ENCODE data around the gene SOS1.

Gene SOS1

DNA sequence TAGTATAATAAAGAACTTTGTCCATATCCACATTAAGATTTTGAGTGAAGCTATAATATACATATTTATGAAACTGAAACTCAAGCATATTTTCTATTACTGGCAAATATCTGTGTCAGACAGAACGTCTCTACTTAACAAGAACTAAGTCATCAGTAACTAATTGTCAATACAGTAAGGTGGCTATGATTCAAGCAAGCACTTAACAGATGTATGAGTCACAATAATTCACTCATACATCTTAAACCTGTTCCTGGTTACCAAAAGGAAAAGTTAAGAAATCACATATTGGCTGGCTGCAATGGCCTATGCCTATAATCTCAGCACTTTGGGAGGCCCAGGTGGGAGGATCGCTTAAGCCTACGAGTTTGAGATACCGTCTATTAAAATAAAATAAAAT is 96.0 kb downstream of the SOS1 start:
- no peak for DNase-seq (ENCODE audit: low spot score)

DNA sequence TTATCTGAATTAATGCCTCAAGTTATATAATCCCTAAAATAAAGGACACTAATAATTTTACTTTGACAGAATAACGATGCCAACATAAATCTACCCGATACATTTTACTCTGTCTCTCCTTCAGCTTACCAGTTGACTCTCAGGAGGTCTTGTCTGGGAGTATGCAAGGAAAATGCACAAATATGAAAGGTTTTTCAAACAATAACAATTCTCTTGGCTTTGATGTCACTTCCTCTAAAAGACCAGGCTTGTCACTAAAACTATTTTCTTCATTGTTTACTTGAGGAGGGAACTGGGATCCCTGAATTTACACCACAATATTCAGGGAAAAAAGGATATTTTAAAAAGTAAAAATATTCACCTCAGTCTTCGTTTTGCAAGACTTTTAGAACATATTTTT is 97.2 kb downstream of the SOS1 start:
- DNase-seq (ENCODE audit: low spot score), result no peak

DNA sequence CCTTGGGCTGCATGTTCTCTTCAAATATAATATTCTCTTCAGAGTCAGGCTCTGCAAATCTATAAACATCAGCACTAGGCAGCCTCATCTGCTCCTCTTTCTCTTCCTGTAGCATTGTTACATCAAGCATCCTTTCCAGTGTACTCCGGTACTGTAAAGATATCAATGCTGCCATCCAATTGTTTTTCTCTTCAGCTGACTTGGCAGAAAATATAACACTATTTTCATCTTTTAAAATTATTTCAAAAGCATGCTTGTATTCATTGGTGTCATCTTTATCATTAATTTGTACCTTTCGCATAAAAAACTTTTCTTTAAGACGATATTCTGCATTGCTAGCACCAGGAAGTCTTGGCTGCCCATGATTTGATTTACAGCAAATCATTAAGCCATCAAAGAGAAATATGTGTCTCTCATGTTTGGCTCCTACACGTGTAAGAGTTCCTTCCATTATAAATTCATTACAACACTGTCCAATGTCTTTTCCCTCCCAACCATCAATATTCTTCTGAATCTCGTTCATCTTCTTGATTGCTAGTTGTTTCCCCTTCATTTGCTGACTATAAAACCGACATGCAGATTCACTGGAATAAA is 98.1 kb downstream of the SOS1 start:
- no peak for DNase-seq (ENCODE audit: low spot score)

DNA sequence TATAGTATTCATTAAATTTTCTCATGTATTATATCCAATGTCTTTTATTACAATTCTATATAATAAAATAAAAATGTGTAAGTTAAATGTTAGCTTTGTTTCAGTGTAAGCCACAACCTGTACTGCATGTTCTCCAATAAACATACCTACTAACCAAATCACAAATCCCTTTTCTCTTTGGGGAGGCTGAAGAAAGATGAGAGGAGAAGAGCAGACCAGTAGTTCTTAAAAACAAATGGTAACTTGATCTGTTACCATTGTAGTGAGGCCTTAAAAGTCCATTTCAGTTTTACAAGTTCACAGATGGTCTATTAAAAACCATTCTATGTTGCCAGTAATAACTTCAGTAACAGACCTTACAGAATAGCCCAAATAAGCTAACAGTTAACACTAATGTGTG is 100.5 kb downstream of the SOS1 start:
- no peak for DNase-seq (ENCODE audit: low spot score)

DNA sequence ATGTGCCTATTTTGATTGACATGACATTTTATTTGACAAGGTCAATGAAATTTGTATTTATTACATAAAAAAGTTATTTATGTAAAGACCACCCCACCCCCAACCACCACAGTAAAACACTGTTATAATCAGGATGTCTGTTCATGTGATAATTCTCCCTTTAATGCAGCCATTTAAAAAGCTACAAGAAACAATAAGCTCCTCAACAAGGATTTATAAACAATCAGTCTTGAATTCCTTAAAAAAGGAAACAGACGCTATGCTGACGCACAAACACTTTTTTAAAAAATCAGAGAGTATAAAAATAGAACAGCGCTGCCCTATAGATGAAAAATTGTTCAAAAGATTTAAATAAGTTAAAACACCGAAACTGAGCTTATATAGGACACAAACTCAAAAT is 102.2 kb downstream of the SOS1 start:
- no peak for DNase-seq (ENCODE audit: low spot score)

DNA sequence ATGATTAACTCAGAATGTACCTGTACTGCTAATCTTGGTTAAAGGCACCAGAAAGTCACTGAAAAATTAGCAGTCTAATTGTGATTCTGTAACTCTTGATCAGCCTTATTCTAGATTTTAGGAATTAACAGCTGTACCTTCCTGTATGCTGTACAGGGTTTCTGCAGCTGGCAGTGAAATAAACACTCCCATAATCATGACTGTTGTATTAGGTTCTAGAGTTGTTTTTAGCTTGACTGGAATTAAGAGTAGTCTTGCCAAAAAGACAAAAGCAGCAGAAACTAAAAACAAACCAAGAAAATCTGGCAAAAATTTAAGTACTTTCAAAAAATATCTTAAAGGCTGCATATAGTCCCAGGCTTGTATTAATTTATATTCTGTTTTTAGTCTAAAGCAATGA is 103.5 kb downstream of the SOS1 start:
- DNase-seq (ENCODE audit: low spot score), result no peak

DNA sequence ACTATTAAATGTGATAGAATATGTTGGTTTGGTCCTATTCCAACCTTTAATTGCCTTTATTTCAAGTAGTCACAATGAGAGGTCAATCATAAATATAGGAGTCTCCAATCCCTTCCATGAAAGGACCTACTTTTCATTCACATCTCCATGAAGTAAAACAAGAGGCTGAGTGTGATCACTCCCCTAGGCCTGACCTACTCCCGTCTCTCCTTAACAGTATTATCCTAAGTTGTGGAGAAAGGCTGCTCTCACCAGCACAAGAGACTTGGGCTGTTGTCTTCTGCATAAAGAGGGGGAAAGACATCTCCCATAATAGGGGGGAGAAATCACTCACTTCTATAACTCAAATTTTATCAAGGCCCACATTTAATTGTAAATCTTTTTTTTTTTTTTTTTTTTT is 105.4 kb downstream of the SOS1 start:
- no peak for DNase-seq (ENCODE audit: low spot score)

DNA sequence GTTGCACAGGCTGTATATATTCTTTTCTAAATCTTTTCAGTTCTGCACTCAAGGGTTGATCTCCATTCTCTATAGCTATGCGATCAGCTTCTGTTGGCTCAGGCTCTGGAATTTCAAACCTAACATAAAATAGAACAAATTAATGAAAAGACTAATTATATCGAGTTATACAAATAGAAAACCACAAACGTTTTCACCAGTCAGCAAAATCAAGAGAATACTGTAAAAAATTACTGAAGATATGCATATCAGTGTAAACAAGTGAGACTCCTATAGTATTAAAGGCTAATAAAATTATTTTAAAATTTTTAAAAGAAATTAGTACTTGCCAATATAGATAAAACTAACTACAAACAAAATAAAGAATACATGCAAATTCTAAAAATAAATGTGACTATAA is 107.0 kb downstream of the SOS1 start:
- no peak for DNase-seq (ENCODE audit: low spot score)

DNA sequence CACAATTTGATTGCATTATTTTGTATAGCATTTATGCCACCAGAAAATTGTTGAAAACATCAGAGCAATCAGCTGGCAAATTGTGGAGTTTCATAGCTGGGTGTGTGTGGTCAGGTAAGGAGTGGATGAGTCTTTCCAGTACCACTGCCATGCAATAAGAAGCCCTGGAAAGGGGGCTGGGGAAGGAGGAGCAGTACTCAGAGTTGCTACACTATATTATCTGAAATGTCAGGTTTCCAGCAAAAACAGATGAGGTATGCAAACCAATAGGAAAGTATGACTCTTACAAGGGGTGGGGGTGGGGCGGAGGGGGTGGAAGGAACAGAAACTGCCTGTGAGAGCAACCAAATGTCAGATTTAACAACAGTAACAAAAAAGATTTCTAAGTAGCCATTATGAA is 112.2 kb downstream of the SOS1 start:
- DNase-seq (ENCODE audit: low spot score), result no peak

DNA sequence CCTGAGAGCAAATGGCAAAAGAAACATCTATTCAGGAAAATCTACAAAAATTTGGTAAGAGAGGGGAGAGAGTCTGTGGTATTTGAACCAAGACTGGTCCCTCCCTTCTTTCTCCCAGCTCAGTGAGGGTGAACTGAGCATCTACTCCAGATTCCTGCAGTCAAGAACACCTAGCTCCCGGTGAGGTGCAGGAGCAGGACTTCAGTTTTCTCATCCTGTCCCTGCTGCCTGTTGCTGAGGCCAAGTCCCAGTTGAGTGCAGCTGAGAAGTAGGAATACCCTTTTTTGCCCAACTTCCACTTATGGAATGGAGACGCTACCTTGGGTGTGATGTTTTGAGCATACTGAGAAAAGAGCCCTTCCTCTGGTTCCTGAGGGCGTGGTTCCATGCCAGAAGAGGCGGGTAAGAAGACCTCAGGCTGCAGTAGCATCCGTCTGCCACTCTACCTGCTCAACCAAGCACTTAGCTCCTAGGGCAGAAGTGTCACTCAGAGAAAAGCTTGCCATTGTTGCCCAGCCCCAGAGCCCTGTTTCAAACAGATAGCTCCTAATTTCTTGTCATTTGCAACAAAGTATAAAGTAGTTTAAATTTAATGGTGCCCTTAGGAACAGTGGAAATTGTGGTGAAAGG is 112.9 kb downstream of the SOS1 start:
- no peak for DNase-seq (ENCODE audit: low spot score)

DNA sequence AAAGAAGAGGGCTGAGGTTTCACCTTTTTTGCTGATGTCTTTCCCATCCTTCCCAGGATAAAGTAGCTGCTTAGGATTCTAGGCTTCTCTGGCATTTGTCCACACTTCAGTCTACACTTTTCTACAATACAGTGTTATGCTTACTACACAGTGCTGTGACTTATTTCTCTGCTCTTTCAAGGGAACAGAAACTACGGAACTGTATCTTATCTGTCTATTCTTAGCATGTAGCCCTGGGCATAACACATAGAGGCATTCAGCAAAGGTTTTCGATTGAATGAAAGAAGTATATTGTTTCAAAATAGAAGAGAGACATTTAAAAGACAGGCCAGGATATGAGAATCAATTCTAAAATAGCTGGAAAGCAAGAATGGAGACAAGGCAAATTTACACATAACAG is 120.3 kb downstream of the SOS1 start:
- no peak for DNase-seq (ENCODE audit: low spot score)

DNA sequence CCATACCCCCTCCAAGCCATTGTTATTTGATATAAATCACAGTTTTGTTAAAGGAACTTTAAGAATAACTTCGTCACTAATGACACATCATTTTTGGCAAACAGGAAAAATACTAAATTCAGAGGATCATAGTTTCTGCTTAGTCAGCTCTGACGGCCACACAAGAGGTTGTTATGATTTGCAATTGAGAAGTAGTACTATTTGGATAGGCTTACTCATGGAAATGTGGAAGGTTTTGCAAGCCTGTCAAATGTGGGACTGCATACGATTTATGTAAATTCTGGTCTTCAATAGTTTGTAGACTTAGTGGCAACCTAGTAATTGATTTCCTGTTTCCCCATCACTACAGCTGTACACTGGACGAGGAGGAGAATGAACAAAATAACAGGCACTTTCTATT is 123.1 kb downstream of the SOS1 start:
- no peak for DNase-seq (ENCODE audit: low spot score)

DNA sequence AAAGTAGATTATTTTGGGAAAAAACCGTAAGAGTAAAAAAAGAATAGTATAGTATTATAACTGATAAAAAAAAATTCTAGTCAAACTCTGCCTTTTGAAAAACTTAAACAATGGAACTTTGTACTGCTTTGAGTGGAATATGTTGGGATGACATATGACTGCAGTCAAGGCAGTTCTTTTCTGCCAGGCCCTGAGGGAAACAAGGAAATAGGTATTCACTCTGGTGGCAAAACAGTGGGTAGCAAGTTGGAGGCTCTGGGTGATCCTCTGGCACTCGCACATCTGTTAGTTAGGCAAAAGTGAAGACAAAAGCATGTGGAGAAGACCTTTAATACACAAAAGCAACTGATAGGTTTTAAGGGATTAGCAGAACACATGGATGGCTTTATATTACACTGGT is 129.0 kb downstream of the SOS1 start:
- no peak for DNase-seq (ENCODE audit: low spot score)

DNA sequence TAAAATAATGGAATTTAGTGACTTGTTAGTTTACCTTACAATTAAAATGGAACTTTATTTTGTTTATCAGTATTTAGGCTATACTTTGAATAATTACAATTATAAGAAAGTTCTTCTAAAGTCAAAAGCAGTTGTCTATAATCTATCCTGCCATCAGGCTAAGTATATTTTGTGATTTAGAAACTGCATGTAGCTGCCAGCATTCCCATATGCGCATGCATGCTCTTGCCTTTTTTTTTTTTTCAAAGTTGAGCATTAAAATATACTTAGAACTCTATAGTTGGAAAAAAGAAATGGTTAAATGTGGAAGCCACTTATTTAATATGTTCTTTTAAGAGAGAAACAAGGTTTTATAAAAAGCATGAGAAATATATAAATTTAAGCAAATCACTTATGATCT is 132.1 kb downstream of the SOS1 start:
- DNase-seq (ENCODE audit: low spot score), result no peak

DNA sequence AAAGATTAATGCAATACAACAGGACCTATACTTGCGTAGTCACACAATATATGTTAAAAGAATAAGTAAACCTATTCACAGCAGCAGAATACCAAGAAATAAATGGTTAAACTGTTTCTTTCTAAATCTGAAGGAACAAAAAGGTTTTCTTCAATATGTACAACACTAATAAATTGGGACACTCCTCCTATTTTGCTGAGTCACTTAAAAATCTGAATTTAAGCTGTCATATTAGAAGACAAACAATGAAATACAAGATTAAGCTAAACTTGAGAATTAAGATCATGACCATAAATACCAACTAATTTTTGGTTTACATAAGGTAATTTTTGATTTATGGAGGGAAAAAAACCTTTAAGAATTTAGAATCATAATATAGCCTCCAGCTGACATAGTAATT is 138.4 kb downstream of the SOS1 start:
- no peak for DNase-seq (ENCODE audit: low spot score)

DNA sequence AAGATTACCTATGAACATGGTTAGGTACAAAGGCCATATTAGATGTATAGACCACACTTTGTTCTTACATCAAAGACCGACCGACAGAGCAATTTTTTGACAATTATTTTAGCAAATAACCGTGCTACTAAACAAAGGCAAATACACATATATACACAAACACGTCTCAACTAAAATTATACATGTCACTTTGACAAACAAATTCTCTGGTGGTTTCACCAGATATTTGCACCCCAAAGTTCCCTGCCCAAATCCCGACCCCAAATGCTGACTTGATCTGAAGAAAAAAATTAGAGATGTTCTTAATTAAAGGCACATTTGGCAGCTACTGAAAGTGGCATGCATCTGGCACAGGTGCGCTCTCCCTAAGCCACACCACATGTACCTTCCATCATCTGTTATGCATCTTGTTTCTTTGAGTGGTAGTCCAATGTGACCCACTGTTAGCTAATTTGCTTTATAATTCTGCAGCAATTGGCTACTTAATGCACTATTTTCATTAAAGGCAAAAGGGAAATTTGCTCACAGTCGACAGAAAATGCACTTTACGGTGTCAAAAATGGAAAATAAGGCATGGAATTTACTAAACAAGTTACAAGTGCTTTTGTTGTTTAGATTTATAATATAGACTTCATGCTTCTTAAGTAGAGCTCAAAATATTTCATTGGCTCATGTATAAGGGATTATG is 139.0 kb downstream of the SOS1 start:
- DNase-seq (ENCODE audit: low spot score), result no peak

DNA sequence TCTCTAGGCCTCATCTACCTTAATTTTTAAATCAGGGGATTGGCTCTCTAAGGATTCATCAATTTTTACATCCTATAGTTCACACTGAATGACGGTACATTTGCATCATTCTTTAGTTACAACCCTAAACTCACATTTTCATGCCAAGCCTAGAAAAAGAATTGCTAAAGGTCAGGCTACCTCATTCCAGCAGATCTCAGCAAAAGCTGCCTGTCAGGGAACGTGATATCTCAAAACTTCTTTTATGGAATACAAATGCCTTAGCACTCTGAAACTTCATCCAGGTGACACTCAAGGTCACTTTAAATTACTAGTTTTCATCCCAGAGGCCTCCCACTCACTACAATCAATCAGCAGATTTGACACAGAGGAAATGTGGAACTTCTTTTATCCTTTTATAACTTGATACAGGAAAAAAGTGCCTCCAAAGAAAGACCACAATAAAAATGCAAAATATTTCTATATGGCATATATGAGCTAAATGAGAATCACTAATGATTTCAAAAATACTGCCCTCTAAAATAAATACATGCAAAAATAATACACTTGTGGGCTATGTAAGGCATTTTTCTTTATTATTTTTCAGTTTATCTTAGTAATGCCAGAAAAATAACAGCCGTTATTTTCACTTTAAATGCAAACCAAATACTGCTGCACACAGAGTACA is 139.7 kb downstream of the SOS1 start:
- DNase-seq (ENCODE audit: low spot score), result no peak

DNA sequence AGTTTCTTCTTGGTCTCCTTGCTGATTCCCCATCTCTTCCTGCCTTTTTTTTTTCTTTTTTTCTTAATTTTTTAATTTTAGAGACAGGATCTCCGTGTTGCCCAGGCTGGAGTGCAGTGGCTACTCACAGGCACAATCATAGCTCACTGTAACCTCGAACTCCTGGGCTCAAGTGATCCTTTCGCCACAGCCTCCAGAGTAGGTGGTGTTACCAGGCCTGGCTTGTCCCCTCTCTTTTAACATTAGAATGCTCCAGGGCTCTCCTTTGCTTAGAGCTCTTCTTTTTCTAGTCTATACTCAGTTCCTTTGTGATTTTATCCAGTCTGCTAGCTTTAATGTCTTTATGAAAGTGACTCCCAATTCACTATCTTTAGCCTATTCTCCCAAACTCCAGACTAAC is 141.9 kb downstream of the SOS1 start:
- no peak for DNase-seq (ENCODE audit: low spot score)

DNA sequence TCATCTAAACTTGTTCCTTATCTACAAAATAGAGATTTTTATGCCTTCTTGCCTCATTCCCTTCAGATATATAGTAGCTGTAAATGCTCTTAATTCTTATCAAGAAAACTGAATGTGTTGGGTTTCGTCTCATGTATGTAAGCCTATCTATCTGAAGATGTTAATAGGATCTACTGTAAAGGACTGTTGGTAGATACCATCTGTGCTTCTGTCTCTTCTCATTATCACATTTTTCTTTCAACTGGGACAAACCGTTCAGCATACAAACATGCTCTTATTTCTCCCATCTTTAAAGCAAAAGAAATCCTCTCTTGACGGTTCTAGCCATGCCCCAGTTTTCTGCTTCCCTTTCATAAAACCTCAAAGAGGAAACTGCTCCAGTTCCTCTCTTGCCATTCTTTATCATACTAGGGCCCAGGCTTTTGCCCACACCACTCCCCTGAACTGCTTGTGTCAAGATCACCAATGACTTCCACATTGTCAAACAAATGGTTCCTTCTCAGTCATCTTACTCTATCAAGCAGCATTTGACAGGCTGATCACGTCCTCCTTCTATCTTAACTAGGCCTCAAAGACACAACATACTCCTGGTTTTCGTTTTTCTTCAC is 142.5 kb downstream of the SOS1 start:
- no peak for DNase-seq (ENCODE audit: low spot score)

DNA sequence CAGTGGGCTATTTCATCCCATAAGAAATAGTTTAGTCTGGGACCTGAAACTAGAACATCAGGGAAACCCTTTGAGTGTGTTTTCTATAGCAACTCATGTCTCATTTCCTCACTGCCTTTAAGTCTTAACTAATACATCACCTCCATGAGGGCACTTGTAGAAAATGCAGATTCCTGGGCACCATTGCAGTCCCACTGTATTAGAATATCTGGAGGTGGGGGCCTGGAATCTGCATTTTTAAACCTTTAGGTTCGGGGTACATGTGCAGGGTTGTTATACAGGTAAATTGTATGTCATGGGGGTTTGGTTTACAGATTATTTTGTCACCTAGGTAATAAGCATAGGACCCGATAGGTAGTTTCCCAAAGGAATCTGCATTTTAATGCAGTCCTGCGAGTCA is 143.8 kb downstream of the SOS1 start:
- DNase-seq (ENCODE audit: low spot score), result no peak

DNA sequence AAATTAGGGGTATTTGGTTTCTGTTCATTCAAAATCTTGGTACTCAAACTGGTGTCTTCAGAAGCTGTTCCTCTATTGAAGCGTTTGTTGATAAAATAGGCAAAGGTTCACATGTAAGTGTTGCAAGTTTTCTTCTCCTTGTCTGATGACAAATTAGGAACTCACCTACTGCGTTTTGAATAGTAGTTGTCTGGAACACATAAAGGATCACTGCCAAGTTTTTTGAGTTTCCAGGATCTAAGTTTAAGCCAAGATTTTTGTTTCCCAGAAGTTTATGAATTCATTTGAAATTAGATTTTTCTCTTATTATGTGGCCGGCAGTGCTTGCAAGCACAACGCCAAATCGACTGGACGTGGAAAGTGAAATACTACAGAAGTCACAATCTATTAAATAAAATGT is 145.8 kb downstream of the SOS1 start:
- DNase-seq (ENCODE audit: low spot score), result no peak

DNA sequence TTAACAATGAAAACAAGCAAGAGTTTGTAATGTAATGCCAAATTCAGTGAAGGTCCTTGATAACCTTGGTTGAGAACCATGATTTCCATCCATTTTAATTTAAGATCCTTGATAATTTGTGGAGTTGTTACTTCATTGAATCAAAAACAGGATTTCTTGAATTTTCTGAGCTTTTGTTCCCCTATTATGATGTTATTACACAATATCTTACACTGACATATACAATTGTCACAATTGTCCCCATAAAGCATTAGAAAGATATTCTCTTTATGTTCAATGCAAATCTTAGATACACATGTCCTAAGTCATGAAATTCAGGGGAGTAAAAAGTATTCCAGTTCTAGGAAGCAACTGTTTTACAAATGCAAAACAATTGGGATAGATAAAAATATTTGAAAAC is 147.6 kb downstream of the SOS1 start:
- no peak for DNase-seq (ENCODE audit: low spot score)

DNA sequence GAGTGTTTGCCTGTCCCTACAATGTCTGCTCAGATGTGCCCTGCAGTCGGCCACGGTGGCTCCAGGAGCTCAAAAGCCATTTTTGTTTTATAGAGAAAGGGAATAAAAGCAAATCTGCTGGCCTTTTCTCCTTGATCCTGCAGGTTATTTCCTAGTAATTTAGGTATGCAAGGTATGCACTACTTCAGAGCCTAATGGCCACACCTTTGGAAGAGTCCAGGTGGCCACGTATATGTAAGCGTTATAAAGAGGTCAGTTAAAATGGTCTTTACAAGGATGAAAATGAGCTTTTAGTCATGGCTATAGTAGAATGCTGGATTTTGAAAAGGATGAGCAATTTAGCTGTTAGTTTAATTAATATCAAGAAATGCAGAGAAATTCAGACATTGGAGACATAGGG is 149.5 kb downstream of the SOS1 start:
- DNase-seq (ENCODE audit: low spot score), result no peak

Measured in left forelimb (tissue), 1 donor.